Neuronal stem cell (in vitro differentiated cells): ENCODE measurements around the gene PKLR.

ENCODE experiments used
- DNase-seq: peaks from one replicate; pipeline ENCODE4 v3.0.0-alpha.2; 2013; ENCODE audit warnings: low spot score
- H2AFZ ChIP-seq: one replicate; pipeline ENCODE4 v1.6.1; 2013; ENCODE audit warnings: mild to moderate bottlenecking, low read length, inconsistent platforms
- H2AK5ac ChIP-seq: 2 replicates; pipeline ENCODE4 v1.6.1; 2013; ENCODE audit warnings: low read depth, mild to moderate bottlenecking, inconsistent platforms, low read length, moderate library complexity, mixed read lengths
- H2BK120ac ChIP-seq: 2 replicates; pipeline ENCODE4 v1.6.1; 2013; ENCODE audit warnings: low read depth, mild to moderate bottlenecking, inconsistent platforms, low read length, moderate library complexity, mixed read lengths
- H2BK12ac ChIP-seq: one replicate; pipeline ENCODE4 v1.6.1; 2013; ENCODE audit warnings: low read length, inconsistent platforms
- H2BK15ac ChIP-seq: 2 replicates; pipeline ENCODE4 v1.6.1; 2013; ENCODE audit warnings: mild to moderate bottlenecking, low read length, inconsistent platforms, mixed read lengths
- H2BK5ac ChIP-seq: one replicate; pipeline ENCODE4 v1.6.1; 2013; ENCODE audit warnings: inconsistent platforms, mild to moderate bottlenecking, low read length, moderate library complexity
- H3K14ac ChIP-seq: one replicate; pipeline ENCODE4 v1.6.1; 2013; ENCODE audit warnings: low read length, inconsistent platforms
- H3K18ac ChIP-seq: 2 replicates; pipeline ENCODE4 v1.6.1; 2013; ENCODE audit warnings: low read length, inconsistent platforms
- H3K23ac ChIP-seq: 2 replicates; pipeline ENCODE4 v1.6.1; 2013; ENCODE audit warnings: low read depth, mild to moderate bottlenecking, mixed read lengths, low read length, inconsistent platforms; ENCODE audit not compliant: poor library complexity
- H3K27ac ChIP-seq: replicated peaks from 3 replicates; pipeline ENCODE4 v1.5.1; 2013; ENCODE audit warnings: low read length, inconsistent platforms
- H3K27me3 ChIP-seq, 3 experiments: 2 replicates each; pipeline ENCODE4 v1.6.1; 2013; ENCODE audit warnings: low read length in 3 of 3, mild to moderate bottlenecking in 2 of 3, inconsistent platforms in 1 of 3, low read depth in 1 of 3, mixed read lengths in 1 of 3, moderate library complexity in 1 of 3; ENCODE audit not compliant: control insufficient read depth in 3 of 3, insufficient read depth in 3 of 3
- H3K36me3 ChIP-seq, 2 donors: replicated peaks in 1 of 2; 2 replicates each; pipeline ENCODE4 v1.6.1; 2013; ENCODE audit warnings: low read length in 2 of 2; ENCODE audit not compliant: control insufficient read depth in 2 of 2, insufficient read depth in 2 of 2
- H3K4ac ChIP-seq: 2 replicates; pipeline ENCODE4 v1.6.1; 2013; ENCODE audit warnings: inconsistent platforms, mild to moderate bottlenecking, low read length, moderate library complexity
- H3K4me1 ChIP-seq, 2 donors: 1 replicate in 1 of 2; 2 replicates in 1 of 2; pipeline ENCODE4 v1.6.1; 2013; ENCODE audit warnings: low read length in 2 of 2, low read depth in 1 of 2; ENCODE audit not compliant: control insufficient read depth in 2 of 2, insufficient read depth in 1 of 2
- H3K4me2 ChIP-seq: one replicate; pipeline ENCODE4 v1.6.1; 2013; ENCODE audit warnings: mild to moderate bottlenecking, low read length, inconsistent platforms; ENCODE audit not compliant: insufficient read depth, poor library complexity, severe bottlenecking
- H3K4me3 ChIP-seq, 2 donors: 2 replicates each; pipeline ENCODE4 v1.5.1; 2013; ENCODE audit warnings: low read length in 2 of 2, mild to moderate bottlenecking in 2 of 2, inconsistent platforms in 1 of 2, moderate library complexity in 1 of 2
- H3K79me1 ChIP-seq: one replicate; pipeline ENCODE4 v1.6.1; 2013; ENCODE audit warnings: low read depth, mild to moderate bottlenecking, inconsistent platforms, low read length, moderate library complexity
- H3K9ac ChIP-seq: one replicate; pipeline ENCODE4 v1.6.1; 2013; ENCODE audit warnings: mild to moderate bottlenecking, low read depth, low read length, inconsistent platforms; ENCODE audit not compliant: poor library complexity
- H3K9me3 ChIP-seq, 2 donors: replicated peaks in 1 of 2; 2 replicates each; pipeline versions ENCODE3 to v1.6.1; 2013; ENCODE audit warnings: low read length in 2 of 2, mild to moderate bottlenecking in 2 of 2, inconsistent platforms in 1 of 2, low read depth in 1 of 2, mixed read lengths in 1 of 2, moderate library complexity in 1 of 2; ENCODE audit not compliant: control insufficient read depth in 2 of 2, insufficient read depth in 1 of 2
- H4K8ac ChIP-seq: one replicate; pipeline ENCODE4 v1.6.1; 2013; ENCODE audit warnings: low read depth, mild to moderate bottlenecking, inconsistent platforms, low read length, moderate library complexity
- H4K91ac ChIP-seq: one replicate; pipeline ENCODE4 v1.6.1; 2013; ENCODE audit warnings: low read length, low read depth, mild to moderate bottlenecking, inconsistent platforms; ENCODE audit not compliant: poor library complexity
- WGBS, 2 donors: extraction: QIAGEN DNeasy Blood & Tissue Kit; methylation state at CpG; one replicate each; pipeline ENCODE4 v1.1.7; 2013; ENCODE audit warnings: missing lambda C conversion rate in 2 of 2, mixed read lengths in 1 of 2; ENCODE audit not compliant: insufficient read length in 2 of 2, insufficient replicate concordance in 1 of 2; ENCODE audit errors: extremely low coverage in 2 of 2; 5-methylcytosine and 5-hydroxymethylcytosine counted together

The PKLR gene

DNA sequence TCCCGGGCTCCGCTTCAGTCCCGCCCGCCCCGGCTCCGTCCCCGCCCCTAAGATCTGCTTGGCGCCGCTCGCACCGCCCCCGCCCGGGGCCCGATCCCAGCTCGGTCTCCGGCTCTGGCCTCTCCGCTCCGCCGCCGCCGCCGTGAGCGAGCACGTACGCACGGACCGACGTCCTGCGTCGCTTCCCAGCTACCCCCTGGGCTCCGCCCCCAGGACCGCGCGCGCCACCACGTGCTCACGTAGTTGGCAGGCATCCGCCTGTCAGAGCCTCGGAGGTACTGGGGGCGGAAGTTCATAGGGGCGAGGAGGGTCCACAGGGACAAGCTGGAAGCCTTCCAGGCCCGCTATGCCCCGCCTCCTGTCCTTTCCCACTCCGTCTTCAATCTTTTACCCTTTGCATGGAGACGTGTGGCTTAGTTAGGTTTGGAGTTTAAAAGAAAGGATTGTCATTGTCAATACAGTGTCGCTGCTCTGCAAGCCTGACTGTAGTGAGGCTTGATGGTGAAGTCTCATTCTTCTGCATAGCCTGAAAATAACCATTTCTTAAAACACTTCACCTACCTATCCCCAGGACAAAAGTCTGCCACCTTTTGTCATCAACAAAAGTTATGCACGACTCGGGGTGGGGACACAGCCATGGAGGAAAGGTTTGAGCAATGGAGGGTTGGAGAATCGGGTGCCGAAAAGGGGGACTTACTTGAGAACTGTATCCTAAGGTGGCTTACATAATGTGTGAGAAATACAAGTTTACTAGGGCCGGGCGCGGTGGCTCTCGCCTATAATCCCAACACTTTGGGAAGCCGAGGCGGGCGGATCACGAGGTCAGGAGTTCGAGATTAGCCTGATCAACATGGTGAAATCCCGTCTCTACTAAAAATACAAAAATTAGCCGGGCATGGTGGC is 27.6 kb downstream of the PKLR start, which contains the start of gene CLK2:
CLK2 (minus strand) TSS at position 162 of the 903 bp plus-strand sequence. CDS start 2,527 bp downstream, outside the sequence.
- Histone ChIP-seq H4K8ac (no peak within 1 kb of the TSS), H2BK12ac (no peak within 1 kb of the TSS), H3K4me1 (peaks cover 14 to 17% of the 10 kb centered on the region in 2 donors), H3K36me3 (peaks cover 25 to 38% of the 10 kb centered on the region in 2 donors), H3K9me3 (no peaks in the 10 kb centered on the region), H3K18ac (peak within 1 kb of the TSS; percentile 96), H3K14ac (no peak within 1 kb of the TSS), H2AFZ (peak within 1 kb of the TSS; percentile 75), H3K27ac (peak within 1 kb of the TSS; percentile 78), H2AK5ac (peak within 1 kb of the TSS; percentile 45), H3K79me1 (peaks cover 6% of the 10 kb centered on the region), H4K91ac (no peak within 1 kb of the TSS), H3K4ac (no peak within 1 kb of the TSS), H3K4me3 (peak within 1 kb of the TSS; percentile 75 to 95), H2BK15ac (no peak within 1 kb of the TSS), H3K23ac (peak within 1 kb of the TSS; percentile 91), H2BK5ac (no peak within 1 kb of the TSS), H2BK120ac (no peak within 1 kb of the TSS), H3K4me2 (peak within 1 kb of the TSS; percentile 59), H3K27me3 (no peaks in the 10 kb centered on the region), H3K9ac (peak within 1 kb of the TSS; percentile 75)
- WGBS, 2 donors: no CpG with 5 or more reads among the region's 61 CpGs
- DNase-seq: peak; percentile 94

DNA sequence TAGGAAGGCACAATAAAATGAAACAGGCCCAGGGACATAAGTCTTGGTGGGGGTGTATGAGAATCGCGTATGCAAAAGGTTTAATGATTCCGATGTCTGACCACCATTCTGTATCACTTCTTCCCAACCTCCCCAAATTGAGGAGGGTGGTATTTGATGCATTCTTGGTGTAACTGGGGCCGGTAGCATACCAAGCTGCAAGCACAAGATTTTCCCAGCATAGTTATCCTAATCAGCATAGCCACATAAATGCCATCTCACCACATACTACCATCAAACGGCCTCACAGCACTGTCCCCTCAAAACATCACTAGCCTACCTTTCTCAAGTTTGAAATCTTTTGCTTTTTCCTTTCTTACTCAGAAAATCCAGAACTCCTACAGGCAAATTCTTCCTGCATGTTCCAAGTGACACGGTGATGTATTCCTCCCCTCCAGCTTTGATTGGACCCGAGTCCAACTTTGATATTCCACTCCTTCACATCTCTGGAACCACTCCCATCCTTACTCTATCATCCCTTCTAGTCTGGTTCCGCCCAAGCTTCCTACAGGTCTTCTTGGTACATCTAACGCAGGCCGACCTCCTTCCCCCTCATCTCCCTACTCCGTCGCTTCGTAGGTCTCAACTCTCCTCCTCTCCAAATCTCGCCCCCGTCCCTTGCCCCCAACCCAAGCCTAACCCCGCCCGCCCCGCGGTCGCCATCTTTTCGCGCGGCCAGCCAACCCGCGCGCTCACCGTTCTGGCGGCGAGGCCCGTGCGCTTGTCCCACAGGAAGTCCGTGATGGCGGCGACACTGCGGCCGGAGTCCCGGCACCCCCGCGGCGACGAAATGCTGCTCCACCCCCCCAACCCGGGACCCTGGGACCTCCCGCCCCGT is 28.5 kb downstream of the PKLR start:
- no CpG with 5 or more reads among the region's 44 CpGs for WGBS, 2 donors
- Histone ChIP-seq H3K27ac (peak overlapping the region; percentile 78), H3K18ac (peak overlapping the region; percentile 96), H3K14ac (no peak overlapping the region), H3K23ac (peak overlapping the region; percentile 91), H3K79me1 (peaks cover 6% of the 10 kb centered on the region), H3K27me3 (no peaks in the 10 kb centered on the region), H4K8ac (no peak overlapping the region), H2AK5ac (peak overlapping the region; percentile 45), H3K4ac (no peak overlapping the region), H3K4me3 (peak overlapping the region; percentile 75 to 95), H4K91ac (no peak overlapping the region), H3K4me2 (peak overlapping the region; percentile 59), H2BK5ac (no peak overlapping the region), H2BK120ac (no peak overlapping the region), H3K9me3 (no peaks in the 10 kb centered on the region), H2BK12ac (no peak overlapping the region), H3K36me3 (peaks cover 34 to 47% of the 10 kb centered on the region in 2 donors), H3K4me1 (peaks cover 10% of the 10 kb centered on the region in 2 donors), H2BK15ac (no peak overlapping the region), H2AFZ (peak overlapping the region; percentile 75), H3K9ac (peak overlapping the region; percentile 75)
- DNase-seq: no peak

DNA sequence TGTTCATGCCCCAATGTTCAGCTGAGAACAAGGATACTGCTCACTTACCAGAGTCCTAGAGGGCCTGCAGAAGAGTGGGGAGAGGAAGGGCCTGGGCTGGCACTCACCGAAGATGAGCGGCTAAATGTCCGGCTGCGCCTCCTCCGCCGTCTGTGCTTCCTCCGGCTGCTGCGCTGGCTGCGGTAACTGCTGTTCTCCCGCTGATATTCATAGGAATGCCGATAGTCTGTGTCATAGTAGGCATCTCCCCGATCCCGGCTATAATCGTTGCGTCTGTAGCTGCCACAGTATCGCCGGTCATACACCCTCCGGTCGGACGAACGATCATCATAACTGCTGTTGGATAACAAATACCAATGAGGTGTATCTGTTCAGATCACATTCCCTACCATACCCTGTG is 31.9 kb downstream of the PKLR start:
- no CpG with 5 or more reads among the region's 21 CpGs for WGBS, 2 donors
- peaks cover 55 to 78% of the 10 kb centered on the region in 2 donors for H3K36me3 ChIP-seq

More for the DNA sequence above, 31.9 kb downstream of the PKLR start:
- Histone ChIP-seq H3K27me3 (no peaks in the 10 kb centered on the region), H2BK15ac (no peak overlapping the region), H4K8ac (no peak overlapping the region), H3K4me3 (no peak overlapping the region), H2AK5ac (no peak overlapping the region), H3K27ac (no peak overlapping the region), H3K9ac (no peak overlapping the region), H3K4me1 (peaks cover 5 to 7% of the 10 kb centered on the region in 2 donors), H3K4ac (no peak overlapping the region), H3K14ac (no peak overlapping the region), H2BK5ac (no peak overlapping the region), H3K9me3 (no peaks in the 10 kb centered on the region), H4K91ac (no peak overlapping the region), H3K18ac (no peak overlapping the region), H3K4me2 (no peak overlapping the region), H3K23ac (no peak overlapping the region), H2BK12ac (no peak overlapping the region), H3K79me1 (peaks cover 6% of the 10 kb centered on the region), H2BK120ac (no peak overlapping the region), H2AFZ (no peak overlapping the region)
- no peak for DNase-seq
